UCSD-AML1 (cell line): Measurements from ENCODE around the gene SRPK2.
A peak's percentile ranks its signal among the peaks of the same experiment; 100 is the strongest.

ENCODE experiments used
- DNase-seq: peaks from one replicate; lab custom pipeline; 2025; ENCODE audit not compliant: unreplicated experiment; lab: John Stamatoyannopoulos, UW

The SRPK2 gene

DNA sequence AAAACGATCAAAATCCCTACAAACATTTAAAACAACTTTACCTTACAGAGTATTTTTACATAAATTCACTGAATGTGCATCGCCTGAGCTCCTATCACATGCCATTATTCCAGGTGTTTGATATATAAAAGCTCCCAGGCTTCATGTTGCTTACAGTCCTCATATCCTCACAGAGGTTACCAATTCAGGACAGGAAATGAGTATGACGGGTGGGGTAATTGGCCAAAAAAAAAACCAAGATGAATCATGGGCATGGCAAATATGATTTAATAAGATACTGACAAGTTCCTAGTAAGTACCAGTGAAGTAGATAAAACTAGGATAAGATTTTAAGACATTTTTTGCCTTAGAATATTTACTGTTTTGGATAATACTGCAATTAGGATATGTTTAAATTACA lies 238.9 kb downstream of the SRPK2 start:
- no peak for DNase-seq

DNA sequence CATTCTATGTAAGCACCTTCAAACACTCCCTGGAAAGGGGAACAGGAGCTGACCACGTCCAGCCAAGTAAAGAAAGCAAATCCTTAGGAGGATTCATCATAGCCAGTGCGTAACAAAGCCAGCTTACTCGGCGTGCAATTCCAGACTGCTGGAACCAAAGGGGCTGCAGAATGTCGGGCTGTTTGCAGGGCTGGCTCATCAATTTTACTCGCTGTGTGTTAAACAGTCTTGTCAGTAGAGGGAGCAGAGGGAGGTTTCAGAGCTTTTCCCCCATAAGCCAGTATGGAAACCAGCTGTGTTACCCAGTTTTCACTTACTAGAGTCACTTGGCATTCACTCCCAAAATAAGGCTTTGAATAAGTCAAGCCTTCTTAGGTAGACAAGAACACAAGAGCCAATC lies 247.7 kb downstream of the SRPK2 start:
- no peak for DNase-seq

GRCh38 chr7:105139381-105139780 lies 249.3 kb downstream of the SRPK2 start:
- DNase-seq: no peak

DNA sequence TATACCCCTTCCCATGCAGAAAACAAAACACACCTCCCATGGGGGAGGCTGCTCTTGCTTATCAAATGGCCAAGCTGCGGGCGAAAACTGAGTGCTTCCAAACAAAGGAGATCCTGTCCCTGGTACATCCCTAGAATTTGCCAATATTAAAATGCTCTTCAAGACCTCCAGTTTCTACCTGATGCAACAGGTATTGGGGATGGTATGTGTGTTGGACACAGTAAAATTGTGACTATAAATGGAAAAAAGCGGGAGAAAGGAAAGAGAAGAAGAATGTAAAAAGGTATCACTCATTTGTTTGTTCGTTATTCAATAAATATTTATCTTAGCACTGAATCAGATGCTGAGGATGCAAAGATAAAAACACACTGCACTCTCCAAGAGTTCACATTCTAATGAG lies 250.8 kb downstream of the SRPK2 start:
- no peak for DNase-seq

GRCh38 chr7:105136221-105136620 lies 252.5 kb downstream of the SRPK2 start:
- no peak for DNase-seq

GRCh38 chr7:105133986-105134655 lies 254.6 kb downstream of the SRPK2 start:
- no peak for DNase-seq

DNA sequence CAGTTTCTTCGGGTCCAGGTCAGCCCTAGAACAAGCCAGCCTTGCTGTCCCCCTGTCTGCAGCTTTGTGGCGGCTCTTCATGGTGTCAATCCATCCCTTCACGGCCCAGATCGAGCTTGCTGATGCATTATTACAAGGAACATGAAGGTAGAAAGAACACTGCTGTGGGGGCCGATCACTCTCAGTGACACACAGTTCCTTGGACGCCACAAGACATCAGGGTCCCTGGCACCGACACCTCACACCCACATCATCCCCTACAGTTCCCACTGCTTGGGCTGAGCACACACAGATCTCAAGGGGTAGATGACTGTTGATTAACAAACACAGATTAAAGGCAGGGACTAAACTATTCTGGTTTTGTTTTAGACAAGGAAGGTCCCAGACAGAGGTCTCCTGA lies 255.4 kb downstream of the SRPK2 start:
- no peak for DNase-seq

- no peak for DNase-seq
Measured at GRCh38 chr7:105132835-105133234, 255.9 kb downstream of the SRPK2 start.

DNA sequence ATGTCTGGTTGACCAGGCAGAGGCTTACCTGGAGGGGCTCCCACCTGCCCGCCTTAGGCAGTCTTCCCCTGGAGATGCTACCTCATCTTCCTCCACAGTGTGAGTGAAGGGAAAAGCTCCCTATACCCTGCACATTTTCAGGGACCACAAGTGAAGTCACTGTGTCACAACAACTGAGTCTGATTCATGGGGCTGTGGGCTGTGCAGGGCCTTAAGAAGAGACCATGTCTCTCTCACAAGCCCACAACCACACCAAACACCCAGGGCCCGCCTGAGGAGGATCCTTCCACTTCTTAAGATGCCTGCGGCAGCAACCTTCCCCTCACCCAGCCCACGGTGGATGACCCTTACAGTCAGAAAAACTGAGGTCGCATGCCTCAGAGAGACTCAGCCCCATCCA lies 256.4 kb downstream of the SRPK2 start:
- DNase-seq: no peak

DNA sequence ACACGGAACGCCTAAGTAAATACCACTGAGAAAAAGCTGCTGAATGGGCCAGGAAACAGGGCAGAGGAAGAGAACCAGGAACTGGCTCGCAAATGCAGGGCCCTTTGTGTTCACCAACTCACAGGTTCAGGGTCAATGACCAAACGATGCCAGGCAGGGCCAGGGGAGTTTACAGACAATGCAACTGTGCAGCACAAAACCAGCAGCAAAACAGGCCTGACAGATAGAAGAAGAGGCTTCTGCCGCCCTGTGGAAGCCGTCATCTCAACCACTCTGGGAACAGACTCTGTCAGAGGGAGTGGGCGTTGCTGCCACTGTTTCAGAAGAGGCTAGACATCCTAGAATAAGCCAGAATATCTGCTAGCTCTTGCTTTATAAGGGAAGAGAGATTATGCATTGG lies 256.8 kb downstream of the SRPK2 start:
- no peak for DNase-seq

GRCh38 chr7:105131033-105131656 lies 257.6 kb downstream of the SRPK2 start:
- peak; percentile 12 for DNase-seq

DNA sequence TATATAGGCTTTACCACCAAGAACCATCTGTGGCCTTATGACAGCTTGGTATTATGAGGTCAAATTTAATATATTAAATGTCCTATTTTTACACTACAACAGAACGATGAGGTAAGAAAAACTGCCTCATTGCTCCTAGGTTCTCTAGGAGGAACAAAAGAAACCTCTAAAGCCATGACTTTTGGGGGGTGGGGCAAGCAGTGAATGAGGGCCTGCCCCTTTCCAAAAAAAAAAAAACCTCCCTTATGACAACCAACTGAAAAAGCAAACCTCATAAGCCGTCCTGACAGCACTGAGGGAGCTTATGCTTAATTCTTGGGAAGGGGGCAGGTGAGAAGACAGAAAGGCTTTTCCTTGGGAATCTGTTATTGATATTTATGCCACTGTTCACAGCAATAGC lies 258.1 kb downstream of the SRPK2 start:
- no peak for DNase-seq

GRCh38 chr7:105130048-105130447 lies 258.7 kb downstream of the SRPK2 start:
- DNase-seq: no peak

DNA sequence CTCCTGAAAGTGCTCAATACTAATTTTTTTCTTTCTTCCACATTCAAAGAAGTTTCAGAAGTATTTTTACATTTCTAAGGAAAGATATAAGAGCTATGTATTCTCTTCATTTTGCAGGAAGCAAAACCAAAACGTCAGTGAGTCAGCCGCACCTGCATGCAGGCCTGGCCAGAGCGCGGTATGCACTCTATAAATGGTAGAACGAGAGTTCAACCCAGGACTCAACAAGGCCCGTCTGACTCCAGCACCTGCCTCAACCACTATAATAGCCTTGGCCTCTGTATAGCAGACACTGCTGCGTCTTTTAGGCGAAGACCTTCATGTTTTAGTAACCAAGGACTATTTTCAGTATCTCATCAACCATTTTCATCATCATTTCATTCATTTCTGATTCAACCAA lies 261.5 kb downstream of the SRPK2 start:
- no peak for DNase-seq

GRCh38 chr7:105126436-105126975 lies 262.2 kb downstream of the SRPK2 start:
- DNase-seq: no peak

DNA sequence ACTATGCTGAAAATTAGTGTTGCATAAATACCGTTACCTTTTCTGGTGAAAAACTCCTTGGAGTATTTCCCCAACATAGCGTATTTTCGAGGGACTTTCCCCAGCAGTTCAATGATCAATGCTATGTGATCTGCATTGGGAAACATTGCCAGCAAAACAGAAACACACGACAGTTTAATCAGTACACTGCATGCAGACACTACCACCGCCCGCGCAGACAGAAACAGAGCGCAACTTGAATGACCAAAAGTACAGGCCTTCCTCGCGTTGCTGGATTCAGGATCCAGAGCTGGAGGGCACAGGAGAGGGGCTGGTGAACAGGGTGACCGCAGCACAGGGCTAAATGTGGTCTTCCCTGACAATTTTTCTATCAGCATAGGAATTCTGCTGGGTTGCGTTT lies 263.0 kb downstream of the SRPK2 start:
- DNase-seq: no peak

DNA sequence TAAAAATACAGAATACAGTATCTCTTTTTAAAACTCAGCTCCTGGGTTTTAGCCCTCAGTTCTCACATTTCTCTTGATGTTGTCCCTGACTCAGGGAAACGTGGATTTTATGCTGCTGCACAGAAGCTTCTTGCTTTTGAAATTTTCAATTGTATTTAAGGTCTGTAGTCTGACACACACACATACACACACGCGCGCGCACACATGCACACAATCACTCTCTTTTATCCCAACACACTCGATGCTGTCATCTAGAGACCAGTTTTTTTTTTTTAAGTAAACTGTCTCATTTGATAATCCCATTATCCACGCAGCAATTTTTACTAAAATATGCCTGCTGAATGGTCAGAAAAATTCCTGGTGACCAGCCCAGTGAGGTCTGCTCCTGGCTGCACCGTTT lies 266.1 kb downstream of the SRPK2 start:
- no peak for DNase-seq

- DNase-seq: no peak
Measured at GRCh38 chr7:105118612-105119600, 269.8 kb downstream of the SRPK2 start.

GRCh38 chr7:105112440-105113418 lies 276.0 kb downstream of the SRPK2 start:
- DNase-seq: no peak

DNA sequence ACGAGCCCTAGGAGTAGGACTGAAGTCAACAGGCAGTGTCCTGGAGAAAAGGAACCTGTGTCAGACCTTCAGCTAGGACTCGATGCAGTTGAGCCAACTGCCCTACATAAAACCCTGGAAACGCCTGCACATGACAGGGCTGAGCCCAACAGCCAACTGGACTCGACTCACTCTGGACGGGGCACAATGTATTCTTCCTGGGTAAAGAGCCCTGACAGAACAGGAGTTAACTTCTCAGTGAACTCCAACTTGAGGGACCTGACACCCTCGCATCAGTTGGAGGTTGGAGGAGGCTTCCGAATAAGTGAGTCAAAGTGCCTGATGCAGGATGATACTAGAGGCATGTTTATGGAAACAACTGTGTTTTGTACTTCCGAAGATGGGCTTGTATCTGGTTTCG lies 281.3 kb downstream of the SRPK2 start:
- no peak for DNase-seq
